ENCODE measurements around the gene LRRN2. TPM values are rescaled to one million over a fixed set of nuclear protein-coding genes. Genes with fewer than 3 reads are reported as not detected.

LRRN2 gene
- total and polyA plus RNA-seq, 2 experiments from 2014 or later: 0.74 to 2.6 TPM

DNA sequence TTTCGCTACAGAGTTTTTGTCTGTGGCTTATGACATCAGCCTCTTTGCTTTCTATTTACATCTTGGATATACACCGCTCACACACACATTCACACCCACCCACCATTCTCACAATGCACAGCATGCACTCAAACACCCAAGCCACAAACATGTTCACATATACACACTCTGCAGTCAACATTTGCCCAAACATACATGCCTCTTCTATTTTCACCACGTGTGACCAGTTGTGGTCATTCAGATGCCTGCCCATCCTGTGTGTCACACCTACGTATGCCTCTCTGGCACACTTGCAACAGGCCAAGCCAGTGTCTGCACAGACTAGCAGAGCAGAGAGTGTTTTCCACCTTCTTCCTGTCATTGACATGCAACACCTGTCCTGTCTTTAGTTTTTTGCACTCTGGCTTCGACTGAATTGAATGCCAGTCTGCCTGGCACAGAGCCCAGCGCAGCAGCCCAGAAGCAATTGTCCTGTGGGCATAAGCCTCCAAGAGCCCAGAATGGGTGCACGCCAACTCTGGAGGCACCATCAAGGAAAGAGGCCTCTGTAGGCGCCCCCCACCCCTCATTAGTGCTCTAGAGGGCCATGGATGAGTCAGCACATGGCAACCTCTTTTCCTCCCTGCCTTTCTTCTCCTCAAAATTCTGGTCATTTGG lies 37.7 kb upstream of the LRRN2 start (continued):
- TF ChIP-seq, protein P1, sequence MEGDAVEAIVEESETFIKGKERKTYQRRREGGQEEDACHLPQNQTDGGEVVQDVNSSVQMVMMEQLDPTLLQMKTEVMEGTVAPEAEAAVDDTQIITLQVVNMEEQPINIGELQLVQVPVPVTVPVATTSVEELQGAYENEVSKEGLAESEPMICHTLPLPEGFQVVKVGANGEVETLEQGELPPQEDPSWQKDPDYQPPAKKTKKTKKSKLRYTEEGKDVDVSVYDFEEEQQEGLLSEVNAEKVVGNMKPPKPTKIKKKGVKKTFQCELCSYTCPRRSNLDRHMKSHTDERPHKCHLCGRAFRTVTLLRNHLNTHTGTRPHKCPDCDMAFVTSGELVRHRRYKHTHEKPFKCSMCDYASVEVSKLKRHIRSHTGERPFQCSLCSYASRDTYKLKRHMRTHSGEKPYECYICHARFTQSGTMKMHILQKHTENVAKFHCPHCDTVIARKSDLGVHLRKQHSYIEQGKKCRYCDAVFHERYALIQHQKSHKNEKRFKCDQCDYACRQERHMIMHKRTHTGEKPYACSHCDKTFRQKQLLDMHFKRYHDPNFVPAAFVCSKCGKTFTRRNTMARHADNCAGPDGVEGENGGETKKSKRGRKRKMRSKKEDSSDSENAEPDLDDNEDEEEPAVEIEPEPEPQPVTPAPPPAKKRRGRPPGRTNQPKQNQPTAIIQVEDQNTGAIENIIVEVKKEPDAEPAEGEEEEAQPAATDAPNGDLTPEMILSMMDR (conservative IDR thresholded peaks at IDR 0.05; ENCODE audit: low read depth in 2 of 2): no peak
- TF ChIP-seq ZNF114 (CRISPR knock-in tag; IDR thresholded peaks at IDR 0.05) (no peak), CREB1 (CRISPR knock-in tag; IDR thresholded peaks at IDR 0.05; ENCODE audit: low read depth) (no peak), POLR2AphosphoS5 (IDR thresholded peaks at IDR 0.05; ENCODE audit: low read depth) (no peak), JUNB (IDR thresholded peaks at IDR 0.05; ENCODE audit: unreplicated experiment) (no peak), EZH2 (IDR thresholded peaks at IDR 0.05; ENCODE audit: low read depth, unreplicated experiment) (no peak), ZNF331 (CRISPR knock-in tag; IDR thresholded peaks at IDR 0.05; ENCODE audit: low read depth) (no peak), NANOG (IDR thresholded peaks at IDR 0.05; ENCODE audit: borderline replicate concordance) (no peak), STAT1 (IDR thresholded peaks at IDR 0.05; ENCODE audit: unreplicated experiment) (no peak)
- TF ChIP-seq, protein P2, sequence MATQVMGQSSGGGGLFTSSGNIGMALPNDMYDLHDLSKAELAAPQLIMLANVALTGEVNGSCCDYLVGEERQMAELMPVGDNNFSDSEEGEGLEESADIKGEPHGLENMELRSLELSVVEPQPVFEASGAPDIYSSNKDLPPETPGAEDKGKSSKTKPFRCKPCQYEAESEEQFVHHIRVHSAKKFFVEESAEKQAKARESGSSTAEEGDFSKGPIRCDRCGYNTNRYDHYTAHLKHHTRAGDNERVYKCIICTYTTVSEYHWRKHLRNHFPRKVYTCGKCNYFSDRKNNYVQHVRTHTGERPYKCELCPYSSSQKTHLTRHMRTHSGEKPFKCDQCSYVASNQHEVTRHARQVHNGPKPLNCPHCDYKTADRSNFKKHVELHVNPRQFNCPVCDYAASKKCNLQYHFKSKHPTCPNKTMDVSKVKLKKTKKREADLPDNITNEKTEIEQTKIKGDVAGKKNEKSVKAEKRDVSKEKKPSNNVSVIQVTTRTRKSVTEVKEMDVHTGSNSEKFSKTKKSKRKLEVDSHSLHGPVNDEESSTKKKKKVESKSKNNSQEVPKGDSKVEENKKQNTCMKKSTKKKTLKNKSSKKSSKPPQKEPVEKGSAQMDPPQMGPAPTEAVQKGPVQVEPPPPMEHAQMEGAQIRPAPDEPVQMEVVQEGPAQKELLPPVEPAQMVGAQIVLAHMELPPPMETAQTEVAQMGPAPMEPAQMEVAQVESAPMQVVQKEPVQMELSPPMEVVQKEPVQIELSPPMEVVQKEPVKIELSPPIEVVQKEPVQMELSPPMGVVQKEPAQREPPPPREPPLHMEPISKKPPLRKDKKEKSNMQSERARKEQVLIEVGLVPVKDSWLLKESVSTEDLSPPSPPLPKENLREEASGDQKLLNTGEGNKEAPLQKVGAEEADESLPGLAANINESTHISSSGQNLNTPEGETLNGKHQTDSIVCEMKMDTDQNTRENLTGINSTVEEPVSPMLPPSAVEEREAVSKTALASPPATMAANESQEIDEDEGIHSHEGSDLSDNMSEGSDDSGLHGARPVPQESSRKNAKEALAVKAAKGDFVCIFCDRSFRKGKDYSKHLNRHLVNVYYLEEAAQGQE (IDR thresholded peaks at IDR 0.05; ENCODE audit: unreplicated experiment): no peak
- TF ChIP-seq, protein P3, sequence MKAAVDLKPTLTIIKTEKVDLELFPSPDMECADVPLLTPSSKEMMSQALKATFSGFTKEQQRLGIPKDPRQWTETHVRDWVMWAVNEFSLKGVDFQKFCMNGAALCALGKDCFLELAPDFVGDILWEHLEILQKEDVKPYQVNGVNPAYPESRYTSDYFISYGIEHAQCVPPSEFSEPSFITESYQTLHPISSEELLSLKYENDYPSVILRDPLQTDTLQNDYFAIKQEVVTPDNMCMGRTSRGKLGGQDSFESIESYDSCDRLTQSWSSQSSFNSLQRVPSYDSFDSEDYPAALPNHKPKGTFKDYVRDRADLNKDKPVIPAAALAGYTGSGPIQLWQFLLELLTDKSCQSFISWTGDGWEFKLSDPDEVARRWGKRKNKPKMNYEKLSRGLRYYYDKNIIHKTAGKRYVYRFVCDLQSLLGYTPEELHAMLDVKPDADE (IDR thresholded peaks at IDR 0.05): no peak

GRCh38 chr1:204721373-204722055 lies 36.0 kb upstream of the LRRN2 start:
- H3K36me3 ChIP-seq (ENCODE audit: insufficient read depth): no peaks in the 10 kb centered on the region
- ATAC-seq (peak; percentile 75), DNase-seq (ENCODE audit: low spot score) (no peak)
- peaks cover 11% of the 10 kb centered on the region for H3K4me1 Mint-ChIP-seq
- H3K4me3 Mint-ChIP-seq: no peak overlapping the region
- no peaks in the 10 kb centered on the region; the same call in 2 of the 3 replicates for H3K36me3 Mint-ChIP-seq (ENCODE audit: low read depth)
- no peaks in the 10 kb centered on the region for H3K9me2 ChIP-seq (ENCODE audit: insufficient read depth)
- peak overlapping the region; percentile 74 for H2AFZ ChIP-seq
- peaks cover 9% of the 10 kb centered on the region for H3K27me3 Mint-ChIP-seq (ENCODE audit: insufficient read depth, low read depth, poor library complexity)
- H3K79me2 ChIP-seq (replicated peaks; ENCODE audit: insufficient read depth): no peaks in the 10 kb centered on the region
- no peak overlapping the region for H3K4me2 ChIP-seq
- H3K27me3 ChIP-seq (ENCODE audit: insufficient read depth): peaks cover 43% of the 10 kb centered on the region
- no peak overlapping the region for H3K4me3 ChIP-seq
- H3F3A ChIP-seq (replicated peaks; ENCODE audit: low read depth): 0 out of 2 replicates have a peak, but pooled peaks cover 1% of the 10 kb centered on the region
- H3K27ac ChIP-seq (ENCODE audit: low read depth): no peak overlapping the region
- H3K4me1 ChIP-seq (ENCODE audit: insufficient read depth): peaks cover 8% of the 10 kb centered on the region; the same call in 1 of the 2 replicates
- H4K20me1 ChIP-seq (replicated peaks; ENCODE audit: insufficient read depth): no peaks in the 10 kb centered on the region
- H3K9me3 Mint-ChIP-seq: no peaks in the 10 kb centered on the region; the same call in 2 of the 3 replicates
- H3K27ac Mint-ChIP-seq: no peak overlapping the region
- TF ChIP-seq CREB1 (CRISPR knock-in tag; IDR thresholded peaks at IDR 0.05; ENCODE audit: low read depth) (no peak), ZNF114 (CRISPR knock-in tag; IDR thresholded peaks at IDR 0.05) (no peak), ZNF331 (CRISPR knock-in tag; IDR thresholded peaks at IDR 0.05; ENCODE audit: low read depth) (no peak), EZH2phosphoT487 (IDR thresholded peaks at IDR 0.05; ENCODE audit: unreplicated experiment) (no peak), NANOG (IDR thresholded peaks at IDR 0.05; ENCODE audit: borderline replicate concordance) (no peak), POLR2AphosphoS5 (IDR thresholded peaks at IDR 0.05; ENCODE audit: low read depth) (no peak)
- TF ChIP-seq, protein P3 (IDR thresholded peaks at IDR 0.05): no peak
- TF ChIP-seq, protein P1 (conservative IDR thresholded peaks at IDR 0.05; ENCODE audit: low read depth in 2 of 2): no peak

Measured in GM23338 (cell line).